ENCODE results near the gene PKIB.

DNA sequence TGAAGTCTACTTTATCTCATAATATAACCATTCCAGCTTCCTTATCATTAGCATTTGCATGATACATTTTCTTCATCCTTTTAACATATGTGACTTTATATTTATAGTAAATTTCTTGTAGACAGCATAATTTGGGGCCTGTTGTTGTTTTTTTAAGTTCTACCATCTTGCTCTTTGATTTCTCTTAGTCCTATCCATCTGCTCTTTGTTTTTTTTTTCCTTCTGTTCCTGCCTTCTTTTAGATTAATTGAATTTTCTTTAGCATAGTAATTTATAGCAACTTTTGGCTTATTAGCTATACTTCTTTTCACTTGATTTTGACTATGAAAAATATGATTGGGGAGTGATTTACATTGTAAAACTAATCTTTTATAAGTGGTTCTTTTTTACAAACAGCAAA lies 150.1 kb downstream of the PKIB start:
- TF ChIP-seq, protein P1, sequence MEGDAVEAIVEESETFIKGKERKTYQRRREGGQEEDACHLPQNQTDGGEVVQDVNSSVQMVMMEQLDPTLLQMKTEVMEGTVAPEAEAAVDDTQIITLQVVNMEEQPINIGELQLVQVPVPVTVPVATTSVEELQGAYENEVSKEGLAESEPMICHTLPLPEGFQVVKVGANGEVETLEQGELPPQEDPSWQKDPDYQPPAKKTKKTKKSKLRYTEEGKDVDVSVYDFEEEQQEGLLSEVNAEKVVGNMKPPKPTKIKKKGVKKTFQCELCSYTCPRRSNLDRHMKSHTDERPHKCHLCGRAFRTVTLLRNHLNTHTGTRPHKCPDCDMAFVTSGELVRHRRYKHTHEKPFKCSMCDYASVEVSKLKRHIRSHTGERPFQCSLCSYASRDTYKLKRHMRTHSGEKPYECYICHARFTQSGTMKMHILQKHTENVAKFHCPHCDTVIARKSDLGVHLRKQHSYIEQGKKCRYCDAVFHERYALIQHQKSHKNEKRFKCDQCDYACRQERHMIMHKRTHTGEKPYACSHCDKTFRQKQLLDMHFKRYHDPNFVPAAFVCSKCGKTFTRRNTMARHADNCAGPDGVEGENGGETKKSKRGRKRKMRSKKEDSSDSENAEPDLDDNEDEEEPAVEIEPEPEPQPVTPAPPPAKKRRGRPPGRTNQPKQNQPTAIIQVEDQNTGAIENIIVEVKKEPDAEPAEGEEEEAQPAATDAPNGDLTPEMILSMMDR (IDR thresholded peaks at IDR 0.05; ENCODE audit: low read depth, low read length, missing input control): no peak
- TF ChIP-seq JUND (IDR thresholded peaks at IDR 0.05) (no peak), TAF1 (conservative IDR thresholded peaks at IDR 0.05) (no peak), REST (IDR thresholded peaks at IDR 0.05) (no peak), SP1 (IDR thresholded peaks at IDR 0.05) (no peak), YY1 (IDR thresholded peaks at IDR 0.05) (no peak), RAD21 (IDR thresholded peaks at IDR 0.05) (no peak), MAX (IDR thresholded peaks at IDR 0.05) (no peak), EGR1 (IDR thresholded peaks at IDR 0.05; ENCODE audit: low read depth in 2 of 2) (no peak), FOXA2 (IDR thresholded peaks at IDR 0.05) (no peak), RXRA (IDR thresholded peaks at IDR 0.05) (no peak)
